Right renal pelvis (tissue), 4 donors: ENCODE measurements around the gene RPRD1B. TPM values are rescaled to one million over a fixed set of nuclear protein-coding genes. Genes with fewer than 3 reads are reported as not detected.
A peak's percentile ranks its signal among the peaks of the same experiment; 100 is the strongest.

Experiments used
- DNase-seq, 4 donors: peaks; one replicate each; pipeline ENCODE4 v3.0.0-alpha.2; 2013; ENCODE audit warnings: low read depth in 4 of 4, low spot score in 3 of 4, missing footprints in 1 of 4
- polyA plus RNA-seq, 4 donors: library from polyadenylated mRNA; unstranded; fragments of 120-200 nt; gene quantifications; one replicate each; pipeline ENCODE4 v1.2.1, GENCODE V29; 2013; ENCODE audit not compliant: insufficient read length in 4 of 4

The RPRD1B gene, protein sequence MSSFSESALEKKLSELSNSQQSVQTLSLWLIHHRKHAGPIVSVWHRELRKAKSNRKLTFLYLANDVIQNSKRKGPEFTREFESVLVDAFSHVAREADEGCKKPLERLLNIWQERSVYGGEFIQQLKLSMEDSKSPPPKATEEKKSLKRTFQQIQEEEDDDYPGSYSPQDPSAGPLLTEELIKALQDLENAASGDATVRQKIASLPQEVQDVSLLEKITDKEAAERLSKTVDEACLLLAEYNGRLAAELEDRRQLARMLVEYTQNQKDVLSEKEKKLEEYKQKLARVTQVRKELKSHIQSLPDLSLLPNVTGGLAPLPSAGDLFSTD
- 10 to 100 TPM; 34.3 to 42.6 (median 39.3) TPM for polyA plus RNA-seq

GRCh38 chr20:38033330-38034107, at the start of gene RPRD1B, which contains the start of gene TTI1:
Gene RPRD1B, plus strand, starts transcription at chr20:38033746. Its CDS starts 202 bp downstream, at chr20:38033948.
Gene TTI1, minus strand, starts transcription at chr20:38033456. Its CDS starts 19,640 bp downstream, at chr20:38013816.
- DNase-seq, result peak; percentile 88 to 95 (median 91)

GRCh38 chr20:37984018-37984785, 49.3 kb upstream of the RPRD1B start:
- DNase-seq, result no peak

DNA sequence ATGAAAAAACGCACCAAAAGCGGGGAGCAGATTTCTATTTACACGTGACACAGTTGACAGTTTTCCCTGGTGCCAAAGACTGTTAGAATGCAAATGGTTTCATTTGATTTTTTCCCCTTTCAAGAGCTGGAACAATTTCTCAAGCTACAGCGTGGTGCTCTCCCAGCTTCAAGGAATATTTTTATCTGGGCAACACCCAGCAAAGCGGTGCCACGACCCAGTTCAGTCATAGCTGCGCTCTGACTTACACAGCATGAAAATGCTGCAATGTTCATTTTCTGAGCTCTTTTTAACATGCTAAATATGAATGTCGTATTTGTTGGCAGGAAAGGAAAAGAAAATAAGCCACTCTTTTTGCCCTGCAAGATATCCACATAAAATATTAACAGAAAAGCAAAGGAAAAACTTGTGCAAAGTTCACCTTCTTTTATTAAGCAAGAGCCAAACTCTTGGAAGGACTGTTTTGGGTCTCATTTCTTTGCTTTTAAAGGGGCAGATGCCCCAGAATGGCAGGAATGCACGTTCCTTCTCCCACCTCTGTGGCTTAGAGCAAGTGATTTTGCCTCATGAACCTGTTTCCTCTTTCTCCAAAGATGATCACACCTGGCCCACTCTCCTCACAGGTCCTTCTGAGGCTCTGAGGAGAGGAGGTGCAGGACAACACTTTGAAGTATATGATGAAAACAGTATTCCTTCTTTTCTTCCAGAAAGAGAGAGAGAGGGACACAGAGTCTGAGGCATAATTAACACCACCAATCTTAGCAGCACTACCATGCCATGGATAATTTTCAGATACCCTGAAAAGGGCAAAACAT, 47.3 kb upstream of the RPRD1B start:
- no peak for DNase-seq

DNA sequence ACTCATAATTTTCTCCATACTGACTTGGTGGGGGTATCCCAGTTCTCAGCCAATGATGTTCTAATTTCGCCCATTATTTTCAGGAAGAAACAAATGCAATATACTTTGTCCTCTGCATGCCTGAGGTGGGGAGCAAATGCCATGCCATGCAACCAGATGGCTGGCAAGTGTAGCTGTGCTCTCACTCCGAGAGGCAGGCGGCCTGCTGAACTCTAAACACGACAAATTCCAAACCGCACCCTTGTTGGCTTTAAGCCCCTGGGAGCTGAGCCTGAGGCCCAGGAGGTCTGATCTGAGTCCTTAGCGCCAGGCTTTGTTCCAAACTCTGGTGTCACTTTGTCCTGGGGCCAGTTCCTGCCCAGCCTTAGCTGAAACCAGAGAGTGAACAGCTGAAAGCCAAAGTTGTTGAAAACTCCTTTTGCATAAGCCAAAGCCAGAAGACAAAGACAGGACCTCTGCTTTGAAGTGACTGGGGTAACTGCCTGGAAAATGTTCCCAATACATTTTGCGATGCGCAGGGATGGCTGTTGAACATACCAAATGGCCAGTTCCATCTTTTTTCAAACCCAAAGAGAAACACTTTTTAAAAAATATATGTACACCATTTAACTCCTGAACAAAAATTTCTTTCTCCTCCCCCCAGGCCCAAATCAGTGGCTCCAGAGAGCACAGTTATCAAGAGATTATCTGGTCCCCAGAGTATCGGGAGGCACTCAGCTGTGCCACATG, 46.5 kb upstream of the RPRD1B start:
- no peak for DNase-seq

DNA sequence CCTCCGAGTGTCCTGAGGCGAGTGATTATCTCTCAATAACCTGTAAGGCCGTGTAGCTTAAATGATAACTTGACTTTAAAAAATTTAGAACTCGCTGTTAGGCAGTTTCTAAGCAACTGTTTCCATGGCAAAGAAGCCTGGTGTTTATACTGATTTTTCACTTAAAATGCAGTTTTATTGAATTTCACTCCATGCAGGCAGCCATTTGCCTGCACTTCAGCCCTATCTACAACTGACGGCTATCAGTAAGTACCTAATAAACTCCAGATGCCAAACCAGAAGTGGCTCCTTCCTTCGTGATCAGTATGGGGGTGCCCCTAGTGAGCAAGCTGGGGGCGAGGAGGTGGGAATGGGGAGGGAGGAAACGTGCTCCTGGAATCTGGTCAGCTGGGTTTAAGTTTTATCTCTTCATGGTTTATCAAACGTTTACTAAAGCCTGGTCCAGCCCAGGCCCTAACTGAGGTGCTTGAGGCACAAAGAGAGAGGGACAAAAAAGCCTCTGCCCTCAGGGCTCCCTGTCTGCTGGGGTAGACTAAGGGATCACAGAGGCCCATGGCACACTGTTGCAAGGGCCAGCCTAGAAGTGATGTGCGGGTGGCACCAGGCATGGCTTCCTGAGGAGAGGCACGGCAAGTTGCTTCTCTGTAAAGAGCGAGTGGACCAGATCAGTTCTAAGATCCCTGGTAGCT, 45.8 kb upstream of the RPRD1B start:
- DNase-seq, result no peak

GRCh38 chr20:37988306-37988954, 45.1 kb upstream of the RPRD1B start:
- DNase-seq, result no peak

DNA sequence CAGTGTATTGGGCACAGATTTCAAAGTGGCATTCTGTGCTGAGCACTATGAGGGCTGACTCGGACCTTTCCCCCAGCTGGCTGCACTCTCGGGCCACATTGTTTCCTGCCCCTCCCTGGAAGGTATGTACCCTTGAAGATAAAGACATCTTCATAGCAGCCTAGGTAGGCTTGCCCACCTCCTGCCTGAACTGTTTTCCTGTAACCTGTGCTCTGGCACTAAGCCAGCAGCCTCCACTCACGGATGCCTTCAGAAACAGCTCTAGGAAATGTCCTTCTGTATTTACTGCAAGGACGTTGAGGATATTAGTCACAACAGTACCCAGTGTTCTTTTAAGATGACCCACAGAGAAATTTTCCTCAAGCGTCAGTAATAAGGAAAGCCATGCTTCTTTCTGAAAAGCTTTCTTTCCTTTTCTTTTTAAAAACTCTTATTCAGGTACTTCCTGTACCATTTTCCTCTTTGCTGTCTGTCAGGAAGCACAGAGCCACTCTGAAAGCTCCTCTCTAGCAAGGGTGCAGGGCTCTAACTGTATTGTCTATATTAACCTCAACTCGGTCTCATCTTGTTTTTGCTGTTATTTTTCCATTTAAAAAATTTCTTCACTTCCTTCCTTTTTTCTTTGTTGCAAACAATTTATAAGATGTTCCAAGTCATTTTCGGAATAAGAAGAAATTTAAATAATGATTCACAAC, 43.8 kb upstream of the RPRD1B start:
- no peak for DNase-seq

- no peak for DNase-seq
Measured at GRCh38 chr20:37990571-37991151, 42.9 kb upstream of the RPRD1B start.

GRCh38 chr20:37991157-37991866, 42.2 kb upstream of the RPRD1B start:
- no peak for DNase-seq

DNA sequence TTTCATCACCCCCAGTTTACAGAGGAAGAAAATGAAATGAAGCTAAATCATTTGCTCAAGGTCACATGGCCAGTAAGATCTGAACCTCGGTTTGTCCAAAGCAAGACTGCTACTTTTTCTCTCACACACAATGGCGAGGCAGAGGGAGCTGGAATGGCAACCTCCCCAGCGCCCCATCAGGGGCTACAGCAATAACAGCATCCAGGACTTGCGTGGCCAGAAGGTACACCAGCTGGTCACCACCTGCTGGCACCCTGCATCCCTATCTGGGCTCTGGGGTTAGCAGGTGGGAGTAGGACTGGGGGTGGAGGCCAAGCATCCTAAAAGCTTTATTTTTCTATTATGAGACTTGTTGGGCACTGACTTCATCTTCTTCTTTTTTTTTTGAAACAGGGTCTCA, 41.6 kb upstream of the RPRD1B start:
- no peak for DNase-seq

DNA sequence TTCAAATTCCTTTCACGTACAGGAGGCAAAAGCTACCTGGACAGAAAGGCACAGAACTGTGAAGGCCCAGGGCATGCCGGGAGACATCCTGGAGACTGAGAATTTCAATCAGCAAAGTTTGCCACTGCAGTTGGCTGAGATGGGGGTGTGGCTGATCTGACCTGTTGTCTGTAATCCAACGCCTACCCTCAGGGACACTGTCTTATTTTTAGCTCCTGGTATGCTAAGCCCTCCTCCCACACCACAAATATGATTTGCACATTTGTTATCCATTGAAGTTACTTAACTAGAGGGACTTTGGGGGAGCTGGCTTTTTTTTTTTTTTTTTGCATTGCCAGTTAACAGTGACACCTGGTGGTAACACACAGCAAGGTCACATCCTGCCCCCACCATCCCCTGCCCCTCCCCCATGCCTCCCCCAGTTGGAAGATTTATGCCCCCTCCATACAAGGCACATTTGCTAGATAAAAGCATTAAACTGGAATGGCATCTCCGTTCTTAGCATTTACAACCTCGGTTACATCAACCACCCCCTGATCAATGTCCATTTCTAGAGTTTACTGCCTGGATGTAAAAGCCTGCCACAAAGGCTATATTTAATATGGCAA, 40.6 kb upstream of the RPRD1B start:
- DNase-seq, result peak in 1 of 4 donors; percentile 16

DNA sequence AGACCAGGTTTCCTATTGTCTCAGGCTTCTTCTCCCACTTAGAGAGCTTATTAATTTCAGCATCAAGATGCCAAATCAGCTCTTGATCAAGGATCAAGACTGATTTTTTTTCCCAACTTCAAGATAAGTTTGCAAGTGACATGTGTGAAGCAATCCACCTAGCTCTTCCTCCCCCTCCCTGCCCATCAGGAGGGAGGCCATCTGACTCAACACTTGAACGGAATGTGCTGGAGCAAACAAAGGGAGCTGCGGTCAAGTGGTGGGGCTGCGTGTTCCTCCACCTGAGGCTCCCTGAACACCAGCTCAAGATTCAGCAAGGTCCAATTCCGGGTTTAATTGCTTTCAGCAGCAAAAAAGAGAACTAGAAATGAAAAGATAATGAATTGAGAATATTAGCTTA, 39.0 kb upstream of the RPRD1B start:
- DNase-seq, result no peak

- no peak for DNase-seq
Measured at GRCh38 chr20:37995856-37996605, 37.5 kb upstream of the RPRD1B start.

DNA sequence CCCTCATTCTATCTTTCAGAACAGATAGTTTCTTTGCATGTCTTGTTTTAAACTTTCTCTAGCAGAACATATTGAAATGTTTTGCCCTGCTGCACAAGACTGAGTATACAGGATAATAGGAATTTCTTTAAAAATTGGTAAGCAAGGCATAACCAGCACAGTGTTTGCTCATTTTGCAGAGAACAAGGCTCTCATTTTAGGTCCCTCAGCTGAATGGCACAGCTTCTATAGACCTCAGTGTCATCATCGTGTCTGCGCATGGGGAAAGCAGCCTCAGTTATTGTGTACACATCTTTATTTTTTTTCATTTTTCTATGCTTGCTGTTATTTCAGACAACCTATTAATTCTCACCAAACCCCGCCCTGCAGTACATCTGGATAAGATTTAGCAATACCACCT, 36.0 kb upstream of the RPRD1B start:
- no peak for DNase-seq

DNA sequence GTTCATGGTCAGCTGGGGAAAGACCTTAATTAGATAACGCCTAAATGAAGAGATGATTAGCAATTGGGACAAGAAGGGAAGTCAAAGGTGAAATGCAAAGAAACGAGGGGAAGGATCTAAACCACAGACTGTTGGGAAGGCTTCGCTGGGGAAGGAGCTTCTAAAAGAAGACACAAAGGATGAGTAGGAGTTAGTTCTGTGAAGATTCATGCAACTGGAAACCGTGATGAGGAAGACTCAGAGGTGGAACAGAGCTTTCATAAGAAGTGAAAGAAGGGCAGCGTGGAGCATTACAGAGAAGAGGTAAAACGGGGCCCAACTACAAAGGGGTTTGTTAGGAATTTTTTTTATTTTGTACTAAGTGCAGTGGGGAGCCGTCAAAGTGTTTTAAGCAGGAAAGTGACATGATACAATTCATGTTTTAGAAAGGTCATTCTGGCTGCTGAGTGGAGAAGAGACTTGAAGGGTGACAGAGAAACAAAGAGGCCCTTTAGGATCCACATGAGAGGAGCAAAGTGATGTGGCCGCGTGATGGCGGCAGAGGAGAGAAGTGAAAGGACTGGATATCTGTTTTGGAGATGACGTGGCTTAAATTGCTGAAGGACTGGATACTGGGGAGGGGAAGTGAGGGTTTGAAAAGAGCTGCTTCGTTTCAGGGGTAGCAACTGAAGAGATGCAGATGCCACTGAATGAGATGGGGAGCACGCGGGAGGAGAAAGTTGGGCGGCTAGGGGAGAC, 33.9 kb upstream of the RPRD1B start:
- DNase-seq, result no peak
